ENCODE data around the gene URI1.

GRCh38 chr19:29971002-29971401, 29.0 kb downstream of the URI1 start:
- TF ChIP-seq CTCF (conservative IDR thresholded peaks at IDR 0.05; ENCODE audit: low read depth, low read length) (no peak), EZH2 (IDR thresholded peaks at IDR 0.05; ENCODE audit: low read length, unreplicated experiment) (no peak)
